Sigmoid colon (tissue), 4 donors: ENCODE results near the gene METAP2.

Source experiments
- POLR2AphosphoS5 ChIP-seq, 4 donors: sonication (generic); formaldehyde crosslinking; IDR thresholded peaks; one replicate each; pipeline ENCODE4 v1.6.1; 2017; ENCODE audit warnings: antibody characterized with exemption in 4 of 4
- TF ChIP-seq, protein P1 (sequence below), 4 experiments: fragments of 450-650 bp in 3 of 4; fragments of 200-600 bp in 1 of 4; IDR thresholded peaks; one replicate each; pipeline ENCODE4 v1.5.1; 2016 to 2019; ENCODE audit warnings: antibody characterized with exemption in 4 of 4, mild to moderate bottlenecking in 3 of 4, moderate library complexity in 2 of 4

- TF ChIP-seq POLR2AphosphoS5 (IDR thresholded peaks at IDR 0.05), result no peak
- TF ChIP-seq, protein P1, sequence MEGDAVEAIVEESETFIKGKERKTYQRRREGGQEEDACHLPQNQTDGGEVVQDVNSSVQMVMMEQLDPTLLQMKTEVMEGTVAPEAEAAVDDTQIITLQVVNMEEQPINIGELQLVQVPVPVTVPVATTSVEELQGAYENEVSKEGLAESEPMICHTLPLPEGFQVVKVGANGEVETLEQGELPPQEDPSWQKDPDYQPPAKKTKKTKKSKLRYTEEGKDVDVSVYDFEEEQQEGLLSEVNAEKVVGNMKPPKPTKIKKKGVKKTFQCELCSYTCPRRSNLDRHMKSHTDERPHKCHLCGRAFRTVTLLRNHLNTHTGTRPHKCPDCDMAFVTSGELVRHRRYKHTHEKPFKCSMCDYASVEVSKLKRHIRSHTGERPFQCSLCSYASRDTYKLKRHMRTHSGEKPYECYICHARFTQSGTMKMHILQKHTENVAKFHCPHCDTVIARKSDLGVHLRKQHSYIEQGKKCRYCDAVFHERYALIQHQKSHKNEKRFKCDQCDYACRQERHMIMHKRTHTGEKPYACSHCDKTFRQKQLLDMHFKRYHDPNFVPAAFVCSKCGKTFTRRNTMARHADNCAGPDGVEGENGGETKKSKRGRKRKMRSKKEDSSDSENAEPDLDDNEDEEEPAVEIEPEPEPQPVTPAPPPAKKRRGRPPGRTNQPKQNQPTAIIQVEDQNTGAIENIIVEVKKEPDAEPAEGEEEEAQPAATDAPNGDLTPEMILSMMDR (IDR thresholded peaks at IDR 0.05), result no peak
Measured at GRCh38 chr12:95460896-95461295, 13.1 kb upstream of the METAP2 start.
